Body of pancreas (tissue), 4 donors: ENCODE results near the gene HPS6. TPM values are rescaled to one million over a fixed set of nuclear protein-coding genes. Genes with fewer than 3 reads are reported as not detected.

ENCODE experiments used
- ATAC-seq: fragments of 150-250 bp; one replicate; pipeline ENCODE4 v1.9.1; 2016
- DNase-seq, 4 donors: peaks; one replicate each; pipeline ENCODE4 v3.0.0-alpha.2; 2019
- H3K27ac ChIP-seq, 4 donors: fragments of 200-600 bp; sonication (generic); 1 replicate in 3 of 4; 2 replicates in 1 of 4; pipeline versions ENCODE4 v1.5.1 to v1.6.1; 2016 to 2019; ENCODE audit warnings: mild to moderate bottlenecking in 1 of 4, mixed read lengths in 1 of 4, moderate library complexity in 1 of 4
- H3K27me3 ChIP-seq, 2 donors: fragments of 200-600 bp; sonication (generic); one replicate each; pipeline ENCODE4 v1.6.0; 2016; ENCODE audit warnings: mild to moderate bottlenecking in 1 of 2
- H3K36me3 ChIP-seq, 2 donors: fragments of 200-600 bp; sonication (generic); replicated peaks in 1 of 2; 2 replicates each; pipeline ENCODE4 v1.5.1; 2016; ENCODE audit warnings: low read depth in 2 of 2; ENCODE audit not compliant: insufficient read depth in 1 of 2
- H3K4me1 ChIP-seq: fragments of 200-600 bp; sonication (generic); one replicate; pipeline ENCODE4 v1.6.0; 2016
- H3K4me3 ChIP-seq, 2 donors: fragments of 200-600 bp; sonication (generic); 1 replicate in 1 of 2; 2 replicates in 1 of 2; pipeline ENCODE4 v1.5.1; 2016 to 2019
- H3K9me3 ChIP-seq, 3 donors: fragments of 200-600 bp; sonication (generic); 1 replicate in 2 of 3; 2 replicates in 1 of 3; pipeline ENCODE4 v1.5.1; 2016
- POLR2A ChIP-seq, 3 donors: fragments of 450-650 bp; IDR thresholded peaks; one replicate each; pipeline ENCODE4 v1.6.1; 2016; ENCODE audit warnings: antibody characterized with exemption in 3 of 3, mild to moderate bottlenecking in 2 of 3
- WGBS, 2 donors: methylation state at CpG; one replicate each; pipeline ENCODE4 v1.1.5; 2017; 5-methylcytosine and 5-hydroxymethylcytosine counted together
- intact Hi-C: fragments of 100-400 bp; cut with DNase I; formaldehyde crosslinking; loops from one replicate; pipeline ENCODE4 v1.15.1; 2023
- total RNA-seq, 2 donors: library from RNA; depleted of rRNA; stranded (reverse); fragments of >200 nt; gene quantifications; one replicate each; pipeline ENCODE4 v1.1.0, GENCODE V29; 2016
- TF ChIP-seq, protein P1 (sequence below), 7 experiments: fragments of 450-650 bp in 4 of 7; fragments of 200-600 bp in 3 of 7; sonication (generic) in 3 of 7; IDR thresholded peaks; one replicate each; pipeline ENCODE4 v1.5.1; 2016 to 2019; ENCODE audit warnings: antibody characterized with exemption in 7 of 7

The HPS6 gene
- total RNA-seq, 2 donors from 2014 or later, result 16.6 to 33.0 TPM

DNA sequence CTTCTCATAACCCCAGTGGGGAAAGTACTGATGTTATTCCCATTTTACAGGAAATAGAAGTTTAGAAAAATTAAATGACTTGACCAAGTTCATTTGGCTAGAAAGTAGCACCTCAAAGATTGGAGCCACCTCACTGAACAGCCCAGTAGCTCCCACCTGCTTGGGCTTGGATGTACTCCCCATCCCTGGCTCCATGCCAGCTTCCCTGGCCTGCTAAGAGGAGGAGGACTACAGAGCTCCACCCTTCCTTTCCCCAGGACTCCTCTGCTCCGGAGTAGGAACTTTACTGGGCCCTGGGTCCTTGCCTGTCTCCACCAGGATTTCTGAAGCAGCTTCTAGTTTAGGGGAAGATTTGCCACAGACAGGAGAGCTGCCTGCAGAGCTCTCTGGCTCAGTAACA is 3.1 kb downstream of the HPS6 start:
- peak; percentile 14 to 59 (median 46) for DNase-seq

DNA sequence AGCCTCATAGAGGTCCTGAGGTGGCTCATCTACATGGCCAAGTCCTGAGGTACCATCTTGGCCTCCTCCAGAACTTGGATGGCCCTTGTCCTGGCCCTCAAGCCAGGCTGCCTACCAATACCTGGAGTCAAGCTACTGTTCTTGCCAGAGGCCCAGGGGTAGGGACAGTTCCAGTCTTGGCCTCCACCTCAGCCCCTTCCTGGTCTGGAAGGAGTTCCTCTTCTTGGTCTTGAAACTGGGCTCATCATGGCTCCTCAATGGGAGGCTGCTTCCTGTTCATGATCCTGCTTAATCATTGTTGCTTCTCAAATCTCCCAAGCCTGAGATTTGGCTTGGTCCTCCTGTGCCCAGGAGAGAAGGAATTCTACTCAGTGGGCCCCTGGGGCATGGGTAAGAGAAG is 3.9 kb downstream of the HPS6 start:
- peaks cover 35% of the 10 kb centered on the region for H3K4me1 ChIP-seq
- no peak overlapping the region for H3K27ac ChIP-seq
- H3K27me3 ChIP-seq, result no peaks in the 10 kb centered on the region
- H3K4me3 ChIP-seq, result no peak overlapping the region
- ATAC-seq, result no peak
- intact Hi-C loops, result no loop called here
- no peak for DNase-seq
- H3K36me3 ChIP-seq, result no peaks in the 10 kb centered on the region
- TF ChIP-seq, protein P1, sequence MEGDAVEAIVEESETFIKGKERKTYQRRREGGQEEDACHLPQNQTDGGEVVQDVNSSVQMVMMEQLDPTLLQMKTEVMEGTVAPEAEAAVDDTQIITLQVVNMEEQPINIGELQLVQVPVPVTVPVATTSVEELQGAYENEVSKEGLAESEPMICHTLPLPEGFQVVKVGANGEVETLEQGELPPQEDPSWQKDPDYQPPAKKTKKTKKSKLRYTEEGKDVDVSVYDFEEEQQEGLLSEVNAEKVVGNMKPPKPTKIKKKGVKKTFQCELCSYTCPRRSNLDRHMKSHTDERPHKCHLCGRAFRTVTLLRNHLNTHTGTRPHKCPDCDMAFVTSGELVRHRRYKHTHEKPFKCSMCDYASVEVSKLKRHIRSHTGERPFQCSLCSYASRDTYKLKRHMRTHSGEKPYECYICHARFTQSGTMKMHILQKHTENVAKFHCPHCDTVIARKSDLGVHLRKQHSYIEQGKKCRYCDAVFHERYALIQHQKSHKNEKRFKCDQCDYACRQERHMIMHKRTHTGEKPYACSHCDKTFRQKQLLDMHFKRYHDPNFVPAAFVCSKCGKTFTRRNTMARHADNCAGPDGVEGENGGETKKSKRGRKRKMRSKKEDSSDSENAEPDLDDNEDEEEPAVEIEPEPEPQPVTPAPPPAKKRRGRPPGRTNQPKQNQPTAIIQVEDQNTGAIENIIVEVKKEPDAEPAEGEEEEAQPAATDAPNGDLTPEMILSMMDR (IDR thresholded peaks at IDR 0.05), result no peak
- no peak for TF ChIP-seq POLR2A (IDR thresholded peaks at IDR 0.05)
- H3K9me3 ChIP-seq, result no peaks in the 10 kb centered on the region

More for the DNA sequence above, 3.1 kb downstream of the HPS6 start:
- WGBS, 2 donors, result 22 to 50% methylated on average over 1 of the region's 1 CpG
- Histone ChIP-seq H3K4me1 (peaks cover 35% of the 10 kb centered on the region), H3K36me3 (no peaks in the 10 kb centered on the region), H3K9me3 (no peaks in the 10 kb centered on the region), H3K4me3 (no peak overlapping the region), H3K27ac (no peak overlapping the region), H3K27me3 (no peaks in the 10 kb centered on the region)
- no peak for ATAC-seq
- intact Hi-C loops, result no loop called here
- TF ChIP-seq, protein P1 (IDR thresholded peaks at IDR 0.05), result no peak
- TF ChIP-seq POLR2A (IDR thresholded peaks at IDR 0.05), result no peak

DNA sequence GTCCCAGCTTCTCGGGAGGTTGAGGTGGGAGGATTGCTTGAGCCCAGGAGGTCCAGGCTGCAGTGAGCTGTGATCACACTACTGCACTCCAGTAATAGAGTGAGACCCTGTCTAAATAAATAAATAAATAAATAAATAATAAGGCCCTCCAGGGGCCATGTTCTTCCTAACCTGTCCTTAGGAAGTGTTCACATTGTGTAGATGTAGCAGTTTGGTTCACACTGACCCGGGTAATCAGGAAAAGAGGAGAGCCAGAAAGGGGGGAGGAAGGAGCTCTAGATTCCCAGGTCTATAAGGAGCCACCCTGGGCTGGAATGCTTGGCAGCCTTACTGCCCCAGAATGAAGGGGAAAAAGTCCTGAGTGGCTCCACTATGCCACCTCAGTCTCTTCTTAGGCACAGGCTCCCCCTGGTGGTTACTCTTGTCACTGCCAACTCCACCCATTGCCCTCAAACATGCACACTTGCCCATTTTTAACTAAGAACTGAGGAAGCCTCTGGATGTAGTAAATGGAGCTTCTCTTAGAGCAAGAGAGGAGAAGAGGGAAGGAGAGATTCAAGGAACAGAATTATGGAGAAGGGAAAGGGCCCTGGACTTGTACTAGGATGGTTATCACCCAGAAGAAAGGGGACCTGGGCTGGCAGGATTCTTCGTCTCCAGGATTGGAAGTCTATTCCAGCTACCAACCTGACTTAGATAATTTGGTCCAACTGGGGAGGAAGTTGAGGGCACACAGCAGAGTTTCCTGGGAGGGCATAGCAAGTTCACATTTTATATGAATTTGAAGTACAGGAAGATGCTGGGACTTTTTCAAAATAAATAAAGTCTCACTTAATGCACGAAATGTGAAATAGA is 7.8 kb downstream of the HPS6 start:
- no peaks in the 10 kb centered on the region for H3K36me3 ChIP-seq
- TF ChIP-seq, protein P1 (IDR thresholded peaks at IDR 0.05), result peak; percentile 77 to 91 (median 84)
- TF ChIP-seq POLR2A (IDR thresholded peaks at IDR 0.05), result no peak
- DNase-seq (peak; percentile 83 to 89 (median 83)), ATAC-seq (peak; percentile 89)
- H3K4me3 ChIP-seq, result no peak overlapping the region
- no peak overlapping the region for H3K27ac ChIP-seq
- no peaks in the 10 kb centered on the region for H3K9me3 ChIP-seq
- H3K27me3 ChIP-seq, result no peaks in the 10 kb centered on the region
- H3K4me1 ChIP-seq, result peaks cover 13% of the 10 kb centered on the region
- intact Hi-C loops, result no loop called here
- 65 to 76% methylated on average over 4 of the region's 4 CpGs for WGBS, 2 donors

DNA sequence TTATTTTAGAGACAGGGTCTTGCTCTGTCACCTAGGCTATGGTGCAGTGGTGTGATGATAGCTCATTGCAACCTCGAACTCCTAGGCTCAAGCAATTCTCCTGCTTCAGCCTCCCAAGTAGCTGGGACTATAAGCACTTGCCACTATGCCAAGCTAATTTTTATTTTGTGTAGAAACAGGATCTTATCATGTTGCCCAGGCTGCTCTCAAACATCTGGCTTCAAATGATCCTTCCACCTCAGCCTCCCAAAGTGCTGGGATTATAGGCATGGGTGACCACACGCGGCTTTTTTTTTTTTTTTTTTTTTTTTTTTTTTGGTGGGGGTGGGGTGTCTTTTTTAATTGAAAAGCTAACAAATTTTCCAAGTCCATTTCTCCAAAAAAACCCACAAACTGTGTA is 18.4 kb downstream of the HPS6 start:
- no peak for TF ChIP-seq POLR2A (IDR thresholded peaks at IDR 0.05)
- DNase-seq (no peak), ATAC-seq (no peak)
- no peak overlapping the region for H3K27ac ChIP-seq
- no peaks in the 10 kb centered on the region for H3K9me3 ChIP-seq
- no peaks in the 10 kb centered on the region for H3K27me3 ChIP-seq
- no peak overlapping the region for H3K4me3 ChIP-seq
- WGBS, 2 donors, result 70 to 85% methylated on average over 3 of the region's 3 CpGs
- H3K4me1 ChIP-seq, result no peaks in the 10 kb centered on the region
- H3K36me3 ChIP-seq, result no peaks in the 10 kb centered on the region
- intact Hi-C loops, result no loop called here

DNA sequence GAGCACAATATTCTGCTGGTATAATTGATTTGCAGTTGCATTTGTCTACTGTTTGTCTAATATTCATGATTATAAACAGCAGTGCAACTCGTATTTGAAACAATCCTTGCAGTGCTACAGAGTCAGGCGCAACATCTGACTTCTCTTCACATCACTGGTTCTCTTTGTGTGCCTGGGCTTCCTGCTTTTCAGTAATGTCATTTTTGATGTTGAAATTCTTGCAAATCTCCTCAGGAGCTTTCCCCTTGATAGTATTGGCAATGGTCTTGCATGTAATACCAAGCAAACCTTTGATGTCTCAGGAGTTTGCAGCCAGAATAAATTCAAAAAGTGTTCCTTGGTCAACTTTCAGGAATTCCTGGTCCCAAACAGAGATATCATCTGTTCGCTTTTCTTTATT is 20.2 kb downstream of the HPS6 start:
- H3K27ac ChIP-seq, result no peak overlapping the region
- no peaks in the 10 kb centered on the region for H3K9me3 ChIP-seq
- H3K36me3 ChIP-seq, result no peaks in the 10 kb centered on the region
- H3K27me3 ChIP-seq, result no peaks in the 10 kb centered on the region
- no peak for TF ChIP-seq POLR2A (IDR thresholded peaks at IDR 0.05)
- TF ChIP-seq, protein P1 (IDR thresholded peaks at IDR 0.05), result no peak
- 77 to 81% methylated on average over 3 of the region's 3 CpGs for WGBS, 2 donors
- ATAC-seq (no peak), DNase-seq (no peak)
- H3K4me1 ChIP-seq, result no peaks in the 10 kb centered on the region
- intact Hi-C loops, result no loop called here
- H3K4me3 ChIP-seq, result no peak overlapping the region
